ENCODE measurements around the gene APEX1. TPM values are rescaled to one million over a fixed set of nuclear protein-coding genes. Genes with fewer than 3 reads are reported as not detected.

APEX1 gene
- total RNA-seq, 1 experiment from 2014 or later, result 176 TPM

DNA sequence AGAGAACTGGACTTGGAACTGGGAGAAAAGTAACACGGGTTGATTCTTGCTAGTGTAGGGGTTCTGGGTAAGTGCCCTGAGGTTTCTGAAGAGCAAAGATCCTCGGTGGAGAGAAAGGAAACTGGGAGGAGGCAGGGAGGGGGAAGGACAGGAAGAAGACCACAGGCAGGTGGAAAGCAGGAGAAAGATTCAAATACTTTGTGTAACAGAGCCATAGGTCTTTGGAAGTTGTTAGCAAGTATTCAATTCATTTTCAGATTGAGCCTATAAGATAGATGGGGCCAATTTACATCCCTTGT, 15.5 kb downstream of the APEX1 start:
- DNase-seq, result no peak
- POLR2A ChIA-PET, result interaction anchor here (1.4 to 2.9 kb wide), 3 partner anchors 9 to 127 kb away, joined by 16 to 33 read pairs (median 16); partner anchors contain the start of genes APEX1, OSGEP, PARP2 and PIP4P1
- peak overlapping the region; percentile 90 for H3K27ac Mint-ChIP-seq (ENCODE audit: unreplicated experiment)

DNA sequence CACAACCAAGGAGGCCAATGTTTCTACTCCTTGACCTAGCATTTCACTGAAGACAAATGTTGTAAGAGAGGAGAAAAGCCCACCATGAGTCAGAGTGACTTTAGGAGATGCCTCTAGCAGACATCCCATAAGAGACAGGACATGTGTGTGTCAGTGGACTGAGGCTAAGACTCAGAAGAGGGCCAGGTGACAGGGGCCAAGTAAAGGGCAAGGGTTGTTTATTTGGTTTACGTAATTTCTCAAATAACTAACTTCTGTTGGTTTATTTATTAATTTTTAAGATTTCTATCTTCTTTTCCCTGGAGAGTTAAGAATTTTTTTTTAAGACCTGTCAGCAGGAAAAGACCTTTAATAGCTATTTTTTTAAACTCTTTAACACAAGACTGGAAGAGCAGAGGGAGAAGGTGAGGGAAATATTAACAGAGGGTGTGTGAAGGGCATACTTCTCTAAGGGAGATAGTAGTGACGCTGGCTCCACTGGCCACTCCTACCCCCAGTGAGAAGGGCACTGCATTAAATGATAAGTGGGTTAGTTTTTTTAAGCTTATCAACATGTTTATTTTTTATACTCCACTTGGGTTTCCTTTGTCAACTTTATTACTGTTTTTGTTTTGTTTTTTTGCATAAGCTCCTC, 17.6 kb downstream of the APEX1 start:
- TF ChIP-seq, protein P1, sequence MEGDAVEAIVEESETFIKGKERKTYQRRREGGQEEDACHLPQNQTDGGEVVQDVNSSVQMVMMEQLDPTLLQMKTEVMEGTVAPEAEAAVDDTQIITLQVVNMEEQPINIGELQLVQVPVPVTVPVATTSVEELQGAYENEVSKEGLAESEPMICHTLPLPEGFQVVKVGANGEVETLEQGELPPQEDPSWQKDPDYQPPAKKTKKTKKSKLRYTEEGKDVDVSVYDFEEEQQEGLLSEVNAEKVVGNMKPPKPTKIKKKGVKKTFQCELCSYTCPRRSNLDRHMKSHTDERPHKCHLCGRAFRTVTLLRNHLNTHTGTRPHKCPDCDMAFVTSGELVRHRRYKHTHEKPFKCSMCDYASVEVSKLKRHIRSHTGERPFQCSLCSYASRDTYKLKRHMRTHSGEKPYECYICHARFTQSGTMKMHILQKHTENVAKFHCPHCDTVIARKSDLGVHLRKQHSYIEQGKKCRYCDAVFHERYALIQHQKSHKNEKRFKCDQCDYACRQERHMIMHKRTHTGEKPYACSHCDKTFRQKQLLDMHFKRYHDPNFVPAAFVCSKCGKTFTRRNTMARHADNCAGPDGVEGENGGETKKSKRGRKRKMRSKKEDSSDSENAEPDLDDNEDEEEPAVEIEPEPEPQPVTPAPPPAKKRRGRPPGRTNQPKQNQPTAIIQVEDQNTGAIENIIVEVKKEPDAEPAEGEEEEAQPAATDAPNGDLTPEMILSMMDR (IDR thresholded peaks at IDR 0.05; ENCODE audit: insufficient read depth in 1 of 2, low read depth in 1 of 2, low read length in 1 of 2, severe bottlenecking in 1 of 2, unreplicated experiment in 1 of 2), result no peak
- no peaks in the 10 kb centered on the region for H3K9me3 ChIP-seq
- H3K4me3 ChIP-seq (ENCODE audit: low read depth, low read length), result no peak overlapping the region
- H3K4me1 ChIP-seq, result peaks cover 9% of the 10 kb centered on the region
- no peak overlapping the region for H3K4me3 Mint-ChIP-seq (ENCODE audit: unreplicated experiment)
- H3K27ac Mint-ChIP-seq (ENCODE audit: unreplicated experiment), result no peak overlapping the region
- H3K27me3 ChIP-seq (replicated peaks; ENCODE audit: control insufficient read depth, insufficient read depth, low read length), result no peaks in the 10 kb centered on the region
- no peak for DNase-seq
- no TSS peak for BruUV-seq (replicated peaks)
- no peaks in the 10 kb centered on the region for H3K9me3 Mint-ChIP-seq (ENCODE audit: unreplicated experiment)
- H3K36me3 Mint-ChIP-seq (ENCODE audit: insufficient read depth, unreplicated experiment), result peaks cover 82% of the 10 kb centered on the region
- peaks cover 28% of the 10 kb centered on the region for H3K4me1 Mint-ChIP-seq (ENCODE audit: low read depth, unreplicated experiment)
- no peaks in the 10 kb centered on the region; the same call in 1 of the 2 replicates for H3K36me3 ChIP-seq (ENCODE audit: control insufficient read depth, insufficient read depth, low read length)
- H3K27me3 Mint-ChIP-seq (ENCODE audit: insufficient read depth, unreplicated experiment), result no peaks in the 10 kb centered on the region
- POLR2A ChIA-PET, result interaction anchor here (0.6 to 1.0 kb wide), 3 partner anchors 9 to 18 kb away, joined by 3 to 8 read pairs (median 3); partner anchors contain the start of genes APEX1, OSGEP and PIP4P1
- CTCF ChIA-PET, result no interaction called here
- intact Hi-C loops (cut with micrococcal nuclease; ENCODE audit: unreplicated experiment), result no loop called here

More for the DNA sequence above, 15.5 kb downstream of the APEX1 start:
- no TSS peak for BruUV-seq (replicated peaks)
- CTCF ChIA-PET, result no interaction called here
- TF ChIP-seq, protein P1 (IDR thresholded peaks at IDR 0.05; ENCODE audit: insufficient read depth in 1 of 2, low read depth in 1 of 2, low read length in 1 of 2, severe bottlenecking in 1 of 2, unreplicated experiment in 1 of 2), result no peak
- Histone ChIP-seq H3K4me1 (peaks cover 9% of the 10 kb centered on the region), H3K9me3 (no peaks in the 10 kb centered on the region), H3K4me3 (ENCODE audit: low read depth, low read length) (peak overlapping the region; percentile 90), H3K27me3 (replicated peaks; ENCODE audit: control insufficient read depth, insufficient read depth, low read length) (no peaks in the 10 kb centered on the region), H3K36me3 (ENCODE audit: control insufficient read depth, insufficient read depth, low read length) (no peaks in the 10 kb centered on the region)
- Mint-ChIP-seq H3K36me3 (ENCODE audit: insufficient read depth, unreplicated experiment) (peaks cover 61% of the 10 kb centered on the region), H3K27me3 (ENCODE audit: insufficient read depth, unreplicated experiment) (no peaks in the 10 kb centered on the region), H3K9me3 (ENCODE audit: unreplicated experiment) (no peaks in the 10 kb centered on the region), H3K4me1 (ENCODE audit: low read depth, unreplicated experiment) (peaks cover 21% of the 10 kb centered on the region), H3K4me3 (ENCODE audit: unreplicated experiment) (peak overlapping the region; percentile 83)
- intact Hi-C loops (cut with micrococcal nuclease; ENCODE audit: unreplicated experiment), result no loop called here

DNA sequence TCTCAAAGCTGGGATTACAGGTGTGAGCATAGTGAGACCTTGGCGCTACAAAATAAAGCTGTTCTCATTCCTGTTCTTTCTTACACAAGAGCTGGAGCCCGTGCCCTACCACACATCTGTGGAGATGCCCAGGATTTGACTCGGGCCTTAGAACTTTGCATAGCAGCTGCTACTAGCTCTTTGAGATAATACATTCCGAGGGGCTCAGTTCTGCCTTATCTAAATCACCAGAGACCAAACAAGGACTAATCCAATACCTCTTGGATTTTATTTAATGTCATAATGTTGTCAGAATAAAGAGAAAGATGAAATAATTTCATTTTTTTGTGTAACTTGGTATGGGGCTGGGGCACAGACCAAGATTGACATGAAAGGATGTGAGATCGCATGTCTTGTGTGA, 21.8 kb downstream of the APEX1 start:
- Histone ChIP-seq H3K4me1 (peaks cover 1% of the 10 kb centered on the region; the same call in 1 of the 2 replicates), H3K4me3 (ENCODE audit: low read depth, low read length) (no peak overlapping the region), H3K27me3 (replicated peaks; ENCODE audit: control insufficient read depth, insufficient read depth, low read length) (no peaks in the 10 kb centered on the region), H3K36me3 (ENCODE audit: control insufficient read depth, insufficient read depth, low read length) (no peaks in the 10 kb centered on the region; the same call in 1 of the 2 replicates), H3K9me3 (no peaks in the 10 kb centered on the region)
- no TSS peak for BruUV-seq (replicated peaks)
- ChIA-PET POLR2A (no interaction called here), CTCF (no interaction called here)
- H3K9me3 Mint-ChIP-seq (ENCODE audit: unreplicated experiment), result no peaks in the 10 kb centered on the region
- DNase-seq, result no peak
- no peak overlapping the region for H3K4me3 Mint-ChIP-seq (ENCODE audit: unreplicated experiment)
- H3K27me3 Mint-ChIP-seq (ENCODE audit: insufficient read depth, unreplicated experiment), result no peaks in the 10 kb centered on the region
- H3K27ac Mint-ChIP-seq (ENCODE audit: unreplicated experiment), result no peak overlapping the region
- intact Hi-C loops (cut with micrococcal nuclease; ENCODE audit: unreplicated experiment), result no loop called here
- H3K36me3 Mint-ChIP-seq (ENCODE audit: insufficient read depth, unreplicated experiment), result peaks cover 64% of the 10 kb centered on the region
- peaks cover 20% of the 10 kb centered on the region for H3K4me1 Mint-ChIP-seq (ENCODE audit: low read depth, unreplicated experiment)
- TF ChIP-seq, protein P1 (IDR thresholded peaks at IDR 0.05; ENCODE audit: insufficient read depth in 1 of 2, low read depth in 1 of 2, low read length in 1 of 2, severe bottlenecking in 1 of 2, unreplicated experiment in 1 of 2), result no peak

All from Caco-2 (cell line).